Stimulated activated CD4-positive, alpha-beta T cell treated with anti-CD3 and anti-CD28 coated beads, Interleukin-4, amount 100 ng/mL, for 24 hours (primary cell): ENCODE data around the gene SUGCT.
"Not testable (repeated sequence)": the region's sequence is repeated elsewhere in the genome, so short reads cannot be mapped to it uniquely, and the experiment has no call there.

Source experiments
- DNase-seq: peaks from one replicate; pipeline ENCODE4 v3.0.0-alpha.2; 2020

The SUGCT gene

DNA sequence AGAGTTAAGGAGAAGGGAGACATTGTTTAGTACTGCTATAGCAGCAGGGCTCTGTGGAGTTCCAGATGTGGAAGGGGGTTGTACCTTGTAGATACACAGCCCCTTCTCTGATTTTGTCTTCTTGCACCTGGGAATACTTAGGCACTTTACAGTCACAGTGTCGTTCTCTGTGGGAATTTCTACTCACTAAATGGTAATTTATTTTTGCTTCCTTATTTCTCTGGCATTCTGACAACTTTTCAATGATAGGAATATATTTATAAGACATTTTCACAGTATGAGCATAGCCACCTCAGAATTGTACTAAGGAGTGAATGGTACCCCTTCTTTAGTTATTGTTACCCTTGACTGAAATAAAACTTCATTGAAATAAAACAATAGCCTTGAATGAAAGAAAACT lies 132.8 kb downstream of the SUGCT start:
- DNase-seq, result no peak

GRCh38 chr7:40268810-40269209 lies 134.0 kb downstream of the SUGCT start:
- DNase-seq, result not testable (repeated sequence)

DNA sequence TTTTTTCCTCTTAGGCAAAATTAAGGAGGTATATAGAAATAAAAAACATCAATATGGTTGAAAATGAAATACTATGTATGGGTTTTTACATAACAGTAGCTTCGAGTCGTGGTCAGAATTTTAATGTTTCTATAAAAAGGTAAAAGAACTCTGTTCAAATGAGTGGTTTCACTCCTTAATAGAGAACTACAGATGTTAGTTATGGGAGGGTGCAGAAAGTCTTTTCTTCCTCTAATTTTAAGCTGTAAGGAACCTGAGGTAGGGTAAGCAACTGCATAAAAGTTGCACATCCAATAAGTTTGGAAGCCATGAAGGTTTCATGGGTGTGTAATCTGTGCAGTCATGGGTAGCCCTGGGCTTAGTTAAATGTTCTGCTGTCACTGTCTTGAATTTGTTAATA lies 141.3 kb downstream of the SUGCT start:
- no peak for DNase-seq

DNA sequence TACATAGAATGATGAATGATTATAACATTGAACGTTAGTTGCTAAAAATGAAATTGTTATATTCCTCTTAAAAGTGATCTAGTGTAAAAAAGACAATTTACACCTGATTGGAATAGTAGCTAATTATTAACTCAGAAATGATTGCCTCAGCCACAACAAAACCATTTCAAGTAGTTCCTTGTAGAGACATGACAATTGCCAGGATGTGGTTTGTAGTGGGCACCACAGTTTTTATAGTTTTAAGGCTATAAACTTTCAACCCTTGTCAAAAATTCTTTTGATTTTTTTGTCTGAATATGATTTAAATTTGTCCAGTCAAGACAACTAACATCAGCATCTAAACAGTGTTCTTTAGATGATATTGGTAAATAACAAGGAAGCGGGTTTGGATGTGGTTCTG lies 145.2 kb downstream of the SUGCT start:
- no peak for DNase-seq

DNA sequence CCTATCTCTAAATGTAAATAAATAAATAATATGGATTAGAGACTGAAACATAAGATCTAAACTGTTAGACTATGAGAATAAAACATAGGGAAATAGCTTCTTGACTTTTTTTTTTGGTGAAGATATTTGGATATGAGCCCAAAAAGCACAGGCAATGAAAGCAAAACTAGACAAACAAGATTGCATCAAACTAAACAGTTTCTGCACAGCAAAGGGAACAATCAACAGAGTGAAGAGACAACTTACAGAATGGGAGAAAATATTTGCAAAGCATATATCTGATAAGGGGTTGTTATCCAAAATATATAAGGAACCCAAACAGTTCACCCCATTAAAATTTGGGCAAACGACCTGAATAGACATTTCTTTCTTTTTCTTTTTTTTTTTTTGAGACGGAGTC lies 148.1 kb downstream of the SUGCT start:
- no peak for DNase-seq

DNA sequence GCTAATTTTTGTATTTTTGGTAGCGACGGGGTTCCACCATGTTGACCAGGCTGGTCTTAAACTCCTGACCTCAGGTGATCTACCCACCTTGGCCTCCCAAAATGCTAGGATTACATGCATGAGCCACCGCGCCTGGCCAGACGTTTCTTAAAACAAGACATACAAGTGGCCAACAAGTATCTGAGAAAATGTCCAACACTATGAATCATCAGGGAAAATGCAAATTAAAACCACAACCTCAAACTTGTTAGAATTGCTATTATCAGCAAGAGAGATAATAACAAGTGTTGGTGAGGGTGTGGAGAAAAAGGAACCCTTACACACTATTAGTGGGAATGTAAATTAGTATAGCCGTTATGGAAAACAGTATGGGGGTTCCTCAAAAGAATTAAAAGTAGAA lies 148.6 kb downstream of the SUGCT start:
- DNase-seq, result no peak

DNA sequence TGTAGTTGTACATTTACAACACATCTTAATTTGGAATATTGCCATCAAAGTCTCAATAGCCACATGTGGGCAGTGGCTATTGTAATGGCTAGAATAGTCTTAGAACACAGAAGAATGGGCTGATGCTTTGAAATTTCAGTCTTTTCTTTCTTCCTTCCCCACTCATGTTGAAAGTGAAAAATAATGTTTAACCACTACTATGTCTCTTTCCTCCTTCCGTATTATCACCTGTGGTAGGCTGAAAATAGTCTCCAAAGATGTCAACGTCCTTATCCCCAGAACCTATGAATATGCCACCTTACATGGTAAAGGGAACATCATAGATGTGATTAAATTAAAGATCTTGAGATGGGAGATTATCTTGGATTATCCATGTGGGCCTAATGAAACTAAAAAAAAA lies 154.0 kb downstream of the SUGCT start:
- DNase-seq, result no peak

DNA sequence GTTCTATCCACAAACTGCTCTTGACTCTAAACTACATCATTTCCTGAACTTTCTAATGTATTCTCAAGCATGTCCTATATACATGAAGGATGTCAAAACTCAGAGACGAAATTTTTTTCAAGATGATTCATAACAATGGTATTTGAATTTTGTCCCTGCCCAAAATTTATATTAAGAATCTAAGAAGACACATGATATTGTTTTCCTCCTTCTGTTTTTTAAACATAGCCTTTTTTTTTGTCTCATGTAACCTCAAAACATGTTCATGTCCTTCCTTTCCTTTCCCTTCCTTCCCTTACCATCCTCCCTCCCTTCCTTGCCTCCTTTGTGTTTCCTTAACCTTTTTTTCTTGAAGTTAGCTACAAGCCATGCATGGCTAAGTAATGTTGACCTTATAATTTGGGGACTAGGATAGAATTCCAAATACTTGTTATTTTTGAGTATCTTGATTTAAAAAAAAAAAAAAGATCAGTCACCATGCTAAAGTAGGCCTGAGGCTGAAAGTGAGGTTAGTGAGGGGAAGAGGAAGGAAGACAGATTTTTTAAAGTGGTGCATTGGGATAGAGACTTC lies 163.0 kb downstream of the SUGCT start:
- DNase-seq, result no peak

DNA sequence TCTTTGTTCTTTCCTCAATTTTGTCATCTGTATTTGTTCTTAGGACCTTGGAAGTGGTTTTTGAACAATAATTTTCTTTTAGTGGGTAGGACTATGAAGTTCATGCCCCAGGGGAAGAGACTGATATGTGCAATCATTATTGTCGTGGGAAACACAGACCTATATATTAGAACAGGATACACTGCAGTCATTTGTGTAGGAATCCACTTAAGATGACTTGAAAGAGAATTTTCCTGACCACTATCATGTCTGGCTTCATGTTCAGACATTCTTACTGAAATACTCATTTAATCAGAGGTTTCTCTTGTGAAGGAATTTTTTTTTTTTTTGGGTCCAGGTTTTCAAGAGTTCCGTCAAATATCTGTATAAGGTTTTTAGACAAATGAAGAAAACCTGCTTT lies 163.6 kb downstream of the SUGCT start:
- DNase-seq, result no peak

DNA sequence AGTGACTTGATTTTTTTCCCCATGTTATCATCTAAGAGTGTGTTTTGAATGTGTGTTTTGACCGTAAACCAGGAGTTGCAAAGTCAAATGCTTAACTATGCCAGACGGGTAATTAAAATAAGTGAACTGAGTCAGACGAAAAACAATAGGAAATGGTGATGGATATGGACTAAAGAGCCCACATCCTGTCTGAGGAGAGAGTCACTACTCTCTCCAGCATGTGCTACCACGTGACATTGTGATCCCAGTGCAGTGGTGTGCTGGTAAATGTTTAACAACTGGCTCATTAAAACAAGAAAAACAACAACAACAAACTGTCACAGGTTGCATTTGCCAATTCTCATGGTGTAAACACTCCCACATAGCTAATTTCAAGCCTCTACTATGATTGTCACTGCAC lies 164.3 kb downstream of the SUGCT start:
- DNase-seq, result no peak

DNA sequence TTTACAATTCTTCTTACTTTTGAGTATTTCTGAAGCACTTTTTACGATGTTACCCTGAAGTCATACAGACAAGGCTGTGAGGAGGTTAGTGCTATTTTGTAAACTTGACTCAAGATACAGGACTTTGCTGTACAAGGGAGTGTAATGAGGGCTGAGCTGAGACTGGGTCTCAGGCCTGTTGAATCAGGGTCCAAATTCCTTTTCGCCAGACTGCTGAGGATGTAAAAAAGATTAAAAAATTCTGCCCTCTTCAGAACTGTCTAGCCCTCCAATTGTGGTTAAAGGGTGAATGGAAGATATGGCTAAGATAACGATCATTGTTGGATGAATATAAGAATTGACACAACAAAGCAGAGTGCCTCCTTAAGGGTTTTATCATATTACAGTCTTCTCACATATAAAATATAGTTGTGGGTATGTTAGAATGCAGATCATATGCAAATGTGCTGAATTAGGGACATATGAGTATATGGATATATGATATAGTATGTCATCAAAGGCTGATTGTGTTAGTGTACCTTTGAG lies 165.4 kb downstream of the SUGCT start:
- no peak for DNase-seq

- no peak for DNase-seq
Measured at GRCh38 chr7:40301486-40302068, 166.8 kb downstream of the SUGCT start.

DNA sequence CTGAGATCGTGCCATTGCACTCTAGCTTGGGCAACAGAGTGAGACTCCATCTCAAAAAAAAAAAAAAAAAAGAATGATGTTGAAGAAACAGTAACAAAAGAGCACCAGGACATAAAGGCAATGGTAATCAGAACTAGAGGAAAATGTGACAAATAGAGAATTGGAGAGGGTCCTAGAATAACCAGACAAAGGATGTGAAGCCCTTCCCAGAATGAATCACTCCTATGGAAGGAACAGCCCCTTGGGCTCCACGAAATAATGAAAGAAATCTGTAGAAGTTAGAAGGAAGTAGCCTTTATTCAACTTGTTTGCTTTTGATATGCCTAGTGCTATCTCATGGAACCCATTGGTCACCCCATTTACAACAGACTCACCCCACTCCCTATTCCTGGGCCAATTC lies 169.2 kb downstream of the SUGCT start:
- no peak for DNase-seq

GRCh38 chr7:40305229-40305628 lies 170.4 kb downstream of the SUGCT start:
- DNase-seq, result no peak

DNA sequence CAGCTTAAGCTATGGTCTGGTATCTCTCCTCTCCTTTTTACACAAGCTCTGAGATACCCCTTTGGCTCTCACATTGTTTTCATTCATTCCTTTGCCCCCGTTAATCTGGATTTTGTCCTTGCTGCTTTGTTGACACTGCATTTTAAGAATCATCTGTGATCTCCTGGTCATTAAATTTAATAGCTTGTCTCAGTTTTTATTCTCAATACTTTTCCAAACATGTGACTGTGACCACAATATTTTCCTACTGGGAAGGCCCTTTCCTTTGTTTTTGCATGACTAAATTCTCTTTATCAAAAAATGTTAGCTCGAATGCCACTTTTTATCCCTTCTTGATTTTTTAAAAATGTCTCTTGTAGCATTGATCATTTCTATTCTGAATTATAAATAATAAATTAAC lies 171.2 kb downstream of the SUGCT start:
- no peak for DNase-seq

DNA sequence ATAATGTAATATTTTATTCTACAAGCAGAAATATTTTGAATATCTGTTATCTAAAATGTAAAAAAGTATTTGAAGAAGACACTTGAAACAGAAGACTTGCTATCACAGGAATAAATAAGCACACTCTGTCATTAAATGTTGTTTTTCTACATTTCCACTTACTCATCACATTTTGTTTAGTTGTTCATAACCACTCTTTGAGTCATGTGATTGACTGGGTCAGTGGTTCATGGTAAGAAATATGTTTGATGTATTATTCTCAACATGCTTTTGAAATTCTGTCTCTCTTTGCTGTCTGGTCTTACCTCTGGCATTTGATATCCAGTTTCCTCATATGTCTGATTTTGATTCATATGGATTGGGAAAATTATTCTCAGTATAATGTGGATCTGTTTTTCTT lies 171.8 kb downstream of the SUGCT start:
- DNase-seq, result no peak

DNA sequence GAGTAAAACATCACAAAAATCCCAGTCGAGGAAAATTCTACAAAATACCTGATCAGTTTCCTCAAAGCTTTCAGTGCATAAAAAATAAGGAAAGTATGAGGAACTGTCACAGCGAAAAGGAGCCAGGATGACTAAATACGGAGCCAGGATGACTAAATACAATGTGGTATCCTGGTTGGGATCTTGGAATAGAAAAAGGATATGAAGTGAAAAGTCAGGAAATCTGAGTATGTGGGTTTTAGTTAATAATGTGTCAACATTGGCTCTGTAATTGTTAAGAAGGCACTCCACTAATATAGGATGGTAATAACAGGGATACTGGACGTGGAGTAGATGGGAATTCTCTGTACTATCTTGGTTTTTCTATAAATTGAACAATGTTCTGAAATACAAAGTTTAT lies 175.5 kb downstream of the SUGCT start:
- no peak for DNase-seq

- DNase-seq, result no peak
Measured at GRCh38 chr7:40311307-40311706, 176.5 kb downstream of the SUGCT start.

DNA sequence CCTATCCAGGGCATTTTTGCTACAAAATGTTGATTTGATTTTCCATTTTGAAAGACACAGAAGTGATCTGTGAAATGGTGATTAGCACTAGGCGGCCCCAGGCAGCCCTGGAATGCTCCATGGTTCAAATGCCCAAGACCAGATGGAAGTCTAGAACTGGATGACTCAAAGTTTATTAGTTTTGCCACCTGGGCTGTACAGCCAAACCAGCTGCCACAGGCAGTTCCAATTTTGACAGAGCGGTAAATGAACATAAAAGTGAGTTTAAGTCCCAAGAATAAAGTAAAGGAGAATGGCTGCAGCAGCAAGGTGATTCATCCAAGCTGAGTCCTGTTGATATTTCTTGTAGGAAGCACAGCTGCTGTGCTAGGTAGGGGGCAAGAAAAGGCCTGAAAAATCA lies 180.5 kb downstream of the SUGCT start:
- DNase-seq, result no peak

GRCh38 chr7:40316176-40316575 lies 181.4 kb downstream of the SUGCT start:
- DNase-seq, result no peak

DNA sequence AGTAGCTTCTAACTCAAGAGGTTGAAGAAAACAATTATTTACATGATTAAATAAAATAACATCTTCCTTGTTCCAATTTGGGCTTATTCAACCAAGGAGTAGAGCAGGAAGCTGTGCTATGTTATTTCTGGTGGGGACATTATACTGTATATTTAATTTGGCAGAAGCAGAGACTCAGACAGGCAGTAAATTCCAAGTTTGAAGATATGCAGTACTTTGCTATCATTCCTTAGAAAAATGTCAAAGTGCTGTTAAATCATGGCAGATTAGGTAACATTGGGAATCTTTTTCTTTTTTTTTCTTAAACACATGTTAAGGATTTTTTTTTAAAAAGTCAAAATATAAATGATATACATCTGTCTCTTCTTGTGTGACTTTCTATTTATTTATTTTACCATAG lies 190.1 kb downstream of the SUGCT start:
- DNase-seq, result no peak

- DNase-seq, result no peak
Measured at GRCh38 chr7:40327113-40327512, 192.3 kb downstream of the SUGCT start.

GRCh38 chr7:40327873-40328272 lies 193.1 kb downstream of the SUGCT start:
- DNase-seq, result no peak

- DNase-seq, result no peak
Measured at GRCh38 chr7:40329601-40330153, 194.9 kb downstream of the SUGCT start.

DNA sequence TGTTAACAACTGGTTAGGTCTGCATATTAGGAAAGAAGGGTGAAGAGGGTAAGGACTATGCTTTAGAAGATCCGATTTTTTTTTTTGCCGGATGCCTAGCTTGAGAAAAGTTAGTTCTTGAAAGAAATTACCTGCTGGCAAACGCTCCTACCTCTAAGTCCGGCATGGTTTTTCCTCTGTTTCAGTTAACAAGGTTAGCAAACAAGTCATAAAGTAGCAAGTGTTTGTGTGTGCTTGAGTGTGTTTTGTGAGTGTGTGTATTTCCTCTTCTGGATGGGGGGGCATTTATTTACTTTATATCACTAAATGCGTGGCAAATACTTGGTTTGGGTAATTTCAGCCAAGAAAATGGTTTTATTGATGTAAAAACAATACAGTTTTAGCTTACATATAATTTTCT lies 195.6 kb downstream of the SUGCT start:
- DNase-seq, result no peak
